ENCODE data around the gene APH1B. TPM values are rescaled to one million over a fixed set of nuclear protein-coding genes. Genes with fewer than 3 reads are reported as not detected.
A peak's percentile ranks its signal among the peaks of the same experiment; 100 is the strongest.

APH1B gene
- total and polyA plus RNA-seq, 9 of the 15 experiments (the other 6 are each of a cell fraction or from before 2014, with no cell fraction given), result 5.1 to 9.7 (median 7.0) TPM

DNA sequence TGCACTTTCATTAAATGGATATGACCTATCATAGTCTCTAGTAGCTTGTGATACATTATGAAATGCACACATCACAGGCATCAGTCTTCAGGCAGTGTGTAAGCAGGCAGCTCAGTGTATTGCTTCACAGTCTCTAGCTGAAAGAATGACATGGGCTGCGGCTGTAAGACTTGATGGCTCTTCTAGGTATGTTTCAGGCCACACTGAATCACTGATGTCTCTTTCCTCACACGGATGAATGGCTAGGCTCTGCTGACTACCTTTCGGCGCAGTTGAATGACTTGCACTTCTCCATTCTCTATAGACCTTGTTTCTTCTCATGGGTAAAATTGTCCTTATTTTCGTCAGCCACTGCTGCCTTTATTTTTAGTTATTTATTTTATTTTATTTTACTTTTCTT, 15.4 kb downstream of the APH1B start:
- in situ Hi-C loops (cut with MboI), result loop anchor here (5.0 to 25.0 kb wide), 3 partner anchors 110 to 770 kb away; partner anchors contain the start of gene FBXL22
- no peak overlapping the region for H3K27ac ChIP-seq (ENCODE audit: extremely low read depth, low read depth, low read length)
- H3K4me2 ChIP-seq (ENCODE audit: insufficient read depth, low read length), result no peak overlapping the region
- FAIRE-seq, result no peak
- DNase-seq (ENCODE audit: extremely low read depth in 1 of 4, low spot score in 3 of 4), result peak in 1 of 4 experiments; percentile 14
- H3K27me3 ChIP-seq (ENCODE audit: control insufficient read depth in 2 of 2, insufficient read depth in 2 of 2, low read length in 2 of 2), result no peaks in the 10 kb centered on the region
- intact Hi-C loops (cut with micrococcal nuclease), result no loop called here
- H4K20me1 ChIP-seq (replicated peaks; ENCODE audit: control insufficient read depth, insufficient read depth, low read length), result no peaks in the 10 kb centered on the region
- ATAC-seq, result peak; percentile 20; the same call in 2 of the 3 replicates
- H3K4me3 ChIP-seq, result no peak overlapping the region
- H3K9me3 ChIP-seq (replicated peaks; ENCODE audit: control insufficient read depth, insufficient read depth, low read depth, low read length), result no peaks in the 10 kb centered on the region
- CTCF ChIA-PET (ENCODE audit: low intra/inter-chr PET ratio), result interaction anchor here (0.7 kb wide), 1 partner anchor 755 kb away, joined by 3 read pairs; no protein-coding TSS in a partner anchor
- no peaks in the 10 kb centered on the region for H3K79me2 ChIP-seq (ENCODE audit: control insufficient read depth, insufficient read depth, low read length)
- no peaks in the 10 kb centered on the region; the same call in 2 of the 3 replicates for H3K36me3 ChIP-seq (ENCODE audit: control insufficient read depth, insufficient read depth, low read length)
- H3K4me1 ChIP-seq (replicated peaks in 1 of 2; ENCODE audit: control insufficient read depth in 2 of 2, insufficient read depth in 2 of 2, low read length in 2 of 2), result peaks cover 4 to 16% of the 10 kb centered on the region in 2 experiments; a peak in 4 of 5 replicates
- H3K9me1 ChIP-seq (ENCODE audit: control insufficient read depth, insufficient read depth, low read length), result no peaks in the 10 kb centered on the region
- BruUV-seq (replicated peaks), result no TSS peak
- H2AFZ ChIP-seq (ENCODE audit: low read depth, low read length), result peak overlapping the region; percentile 22; the same call in 1 of the 2 replicates
- POLR2A ChIA-PET, result interaction anchor here (0.6 to 1.4 kb wide), 4 partner anchors 19 to 137 kb away, joined by 3 to 5 read pairs (median 3); no protein-coding TSS in a partner anchor
- TF ChIP-seq YY1 (IDR thresholded peaks at IDR 0.05; ENCODE audit: borderline replicate concordance in 1 of 3, control insufficient read depth in 1 of 3, extremely low read depth in 1 of 3, insufficient read depth in 3 of 3, insufficient read length in 1 of 3, insufficient replicate concordance in 2 of 3, low read depth in 1 of 3, low read length in 2 of 3) (no peak), MAFG (tag; conservative IDR thresholded peaks at IDR 0.05) (peak; percentile 49; the same call in 1 of the 2 replicates), NFE2 (IDR thresholded peaks at IDR 0.05; ENCODE audit: low read depth) (peak; percentile 66), C11orf30 (IDR thresholded peaks at IDR 0.05; ENCODE audit: low read depth) (peak; percentile 52), HEY1 (CRISPR knock-in tag; IDR thresholded peaks at IDR 0.05; ENCODE audit: borderline replicate concordance) (no peak), ZNF696 (CRISPR knock-in tag; conservative IDR thresholded peaks at IDR 0.05) (no peak), CEBPG (CRISPR knock-in tag; IDR thresholded peaks at IDR 0.05) (no peak), CEBPG (tag; conservative IDR thresholded peaks at IDR 0.05 in 1 of 2, IDR thresholded peaks at IDR 0.05 in 1 of 2) (0 out of 4 replicates have a peak, but pooled peaks have one; percentile 18 to 35), CEBPB (tag; IDR thresholded peaks at IDR 0.05) (peak; percentile 60), ZNF174 (CRISPR knock-in tag; IDR thresholded peaks at IDR 0.05) (no peak), ZNF316 (IDR thresholded peaks at IDR 0.05) (peak; percentile 66), EZH2 (IDR thresholded peaks at IDR 0.05; ENCODE audit: borderline replicate concordance, low read depth, low read length) (no peak)
- 69% methylated on average over 5 of the region's 5 CpGs for WGBS (ENCODE audit: insufficient coverage, low coverage, missing lambda C conversion rate)
- H3K9ac ChIP-seq (ENCODE audit: insufficient read depth in 1 of 2, low read depth in 2 of 2, low read length in 2 of 2), result no peak overlapping the region
